Colonic mucosa (tissue), 4 donors: ENCODE results near the gene HRH3. TPM values are rescaled to one million over a fixed set of nuclear protein-coding genes. Genes with fewer than 3 reads are reported as not detected.

Experiments
- DNase-seq: peaks from one replicate; pipeline ENCODE4 v3.0.0-alpha.2; 2020
- H3K27ac ChIP-seq: fragments of 200-600 bp; one replicate; pipeline ENCODE4 v1.8.0; 2021
- H3K27me3 ChIP-seq: fragments of 200-600 bp; one replicate; pipeline ENCODE4 v1.8.0; 2021
- H3K36me3 ChIP-seq: fragments of 200-600 bp; one replicate; pipeline ENCODE4 v1.8.0; 2021
- H3K4me1 ChIP-seq: fragments of 200-600 bp; one replicate; pipeline ENCODE4 v1.8.0; 2021; ENCODE audit warnings: mild to moderate bottlenecking
- H3K4me3 ChIP-seq: fragments of 200-600 bp; one replicate; pipeline ENCODE4 v1.8.0; 2021
- H3K9ac ChIP-seq, 2 donors: one replicate each; pipeline ENCODE4 v1.7.0; 2013; ENCODE audit warnings: control low read depth in 2 of 2, low read depth in 2 of 2, low read length in 2 of 2
- H3K9me3 ChIP-seq: fragments of 200-600 bp; one replicate; pipeline ENCODE4 v1.8.0; 2021
- CTCF ChIP-seq: fragments of 200-600 bp; IDR thresholded peaks from one replicate; pipeline ENCODE4 v1.8.0; 2022; ENCODE audit warnings: antibody characterized with exemption, mild to moderate bottlenecking
- intact Hi-C: fragments of 100-400 bp; cut with DNase I; formaldehyde crosslinking; loops from one replicate; pipeline ENCODE4 v1.14.1; 2022
- total RNA-seq, 2 donors: library from RNA; stranded (reverse); fragmentation: NEBNext Ultra II Directional in 1 of 2; extraction: Animal tissue kit (Norgen Biotek cat#: 25700) in 1 of 2; gene quantifications; one replicate each; pipeline ENCODE4 v1.2.1, GENCODE V29; 2021
- donor health status: healthy.
- donor health status: DM: no; HTN: no; CAD: no.
- donor health status: DM: no; HTN: no; CAD: no.

The HRH3 gene
- total RNA-seq, 2 donors from 2014 or later, result not detected

GRCh38 chr20:62225820-62226635 is 6.0 kb upstream of the HRH3 start:
- TF ChIP-seq CTCF, result no peak
- Histone ChIP-seq H3K4me3 (no peak overlapping the region), H3K4me1 (no peaks in the 10 kb centered on the region), H3K9ac (no peak overlapping the region), H3K27ac (no peak overlapping the region), H3K27me3 (peaks cover 21% of the 10 kb centered on the region), H3K36me3 (no peaks in the 10 kb centered on the region), H3K9me3 (no peaks in the 10 kb centered on the region)
- DNase-seq, result no peak
- intact Hi-C loops, result no loop called here

- no peak for TF ChIP-seq CTCF
- Histone ChIP-seq H3K4me1 (no peaks in the 10 kb centered on the region), H3K27me3 (peaks cover 28% of the 10 kb centered on the region), H3K9ac (no peak overlapping the region), H3K9me3 (no peaks in the 10 kb centered on the region), H3K4me3 (no peak overlapping the region), H3K36me3 (no peaks in the 10 kb centered on the region), H3K27ac (no peak overlapping the region)
- no peak for DNase-seq
- intact Hi-C loops, result no loop called here
These were observed 4.9 kb upstream of the HRH3 start for GRCh38 chr20:62225026-62225425.

- H3K27me3 ChIP-seq, result peaks cover 32% of the 10 kb centered on the region
- H3K9me3 ChIP-seq, result no peaks in the 10 kb centered on the region
- no peak for TF ChIP-seq CTCF
- intact Hi-C loops, result no loop called here
- H3K36me3 ChIP-seq, result no peaks in the 10 kb centered on the region
- H3K27ac ChIP-seq, result no peak overlapping the region
- H3K4me3 ChIP-seq, result no peak overlapping the region
- H3K4me1 ChIP-seq, result no peaks in the 10 kb centered on the region
- H3K9ac ChIP-seq, result no peak overlapping the region
- no peak for DNase-seq
These were observed 4.2 kb upstream of the HRH3 start for GRCh38 chr20:62224113-62224855.

GRCh38 chr20:62223571-62223970 is 3.5 kb upstream of the HRH3 start:
- no peaks in the 10 kb centered on the region for H3K9me3 ChIP-seq
- H3K4me3 ChIP-seq, result no peak overlapping the region
- TF ChIP-seq CTCF, result no peak
- H3K27me3 ChIP-seq, result peaks cover 39% of the 10 kb centered on the region
- H3K36me3 ChIP-seq, result no peaks in the 10 kb centered on the region
- H3K9ac ChIP-seq, result no peak overlapping the region
- no peaks in the 10 kb centered on the region for H3K4me1 ChIP-seq
- no peak overlapping the region for H3K27ac ChIP-seq
- intact Hi-C loops, result no loop called here
- DNase-seq, result no peak

GRCh38 chr20:62222972-62223371 is 2.9 kb upstream of the HRH3 start:
- H3K9me3 ChIP-seq, result no peaks in the 10 kb centered on the region
- DNase-seq, result no peak
- intact Hi-C loops, result no loop called here
- no peak overlapping the region for H3K9ac ChIP-seq
- no peak for TF ChIP-seq CTCF
- no peaks in the 10 kb centered on the region for H3K36me3 ChIP-seq
- no peak overlapping the region for H3K27ac ChIP-seq
- H3K4me1 ChIP-seq, result no peaks in the 10 kb centered on the region
- H3K27me3 ChIP-seq, result peaks cover 45% of the 10 kb centered on the region
- H3K4me3 ChIP-seq, result no peak overlapping the region
